ENCODE results near the gene HMCN2.

Gene HMCN2

DNA sequence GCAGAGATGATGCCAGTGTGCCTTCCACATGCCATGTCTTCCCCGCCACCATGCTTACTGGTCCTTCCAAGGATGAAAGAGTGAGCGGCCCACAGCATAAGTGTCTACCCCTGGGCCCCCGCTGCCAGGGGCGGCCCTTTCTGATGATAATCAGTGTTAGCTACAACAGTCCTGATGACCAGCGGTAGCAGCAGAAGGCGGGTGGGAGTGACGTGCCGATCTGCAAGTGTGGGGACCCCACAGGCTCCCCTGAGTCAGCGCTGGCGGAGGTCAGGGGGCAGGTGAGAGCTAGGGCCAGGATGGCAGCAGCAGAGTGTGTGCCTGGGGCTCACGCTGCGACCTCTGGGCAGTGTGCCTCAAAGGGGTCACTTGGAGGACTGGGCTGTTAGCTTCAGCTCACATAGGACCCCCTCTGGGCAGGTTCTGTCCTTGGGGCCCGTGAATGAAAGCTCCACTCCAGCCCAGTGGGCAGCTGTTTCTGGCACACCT, 80.4 kb downstream of the HMCN2 start:
- no peak for DNase-seq (ENCODE audit: low read depth in 2 of 2)

DNA sequence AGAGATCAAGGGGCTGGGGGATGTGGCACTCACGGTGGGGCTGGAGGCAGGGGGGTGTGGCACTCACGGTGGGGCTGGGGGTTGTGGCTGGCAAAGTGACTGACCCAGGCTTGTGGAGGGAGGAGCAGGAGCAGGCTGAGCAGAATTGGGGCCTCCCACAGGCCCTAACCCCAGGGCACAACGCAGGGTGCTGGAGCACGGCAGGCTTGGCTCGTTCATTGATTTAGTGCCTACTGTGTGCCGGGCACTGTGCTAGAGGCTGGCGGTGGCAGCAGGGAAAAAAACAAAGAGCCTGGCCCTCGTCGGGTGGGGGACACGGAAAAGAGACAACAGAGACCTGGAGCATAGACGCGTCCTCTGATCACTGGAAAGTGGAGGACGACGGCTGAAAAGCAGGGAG, 80.9 kb downstream of the HMCN2 start:
- DNase-seq (ENCODE audit: low read depth in 2 of 2), result no peak

DNA sequence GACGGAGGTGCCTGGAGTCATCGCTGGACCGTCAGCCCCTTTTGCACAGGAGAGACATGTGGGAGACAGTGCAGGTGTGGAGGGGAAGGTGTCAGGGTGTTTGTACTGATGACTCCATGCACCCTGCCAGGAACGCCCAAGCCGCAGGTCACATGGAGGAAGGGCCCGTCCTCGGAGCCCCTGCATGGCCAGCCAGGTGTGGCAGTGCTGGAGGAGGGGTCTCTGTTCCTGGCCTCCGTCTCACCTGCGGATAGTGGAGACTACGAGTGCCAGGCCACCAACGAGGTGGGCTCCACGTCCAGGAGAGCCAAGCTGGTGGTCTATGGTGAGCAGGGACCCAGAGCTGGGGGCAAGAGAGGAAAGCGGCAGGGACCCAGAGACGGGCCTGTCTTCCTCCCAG, 81.5 kb downstream of the HMCN2 start:
- no peak for DNase-seq (ENCODE audit: low read depth in 2 of 2)

DNA sequence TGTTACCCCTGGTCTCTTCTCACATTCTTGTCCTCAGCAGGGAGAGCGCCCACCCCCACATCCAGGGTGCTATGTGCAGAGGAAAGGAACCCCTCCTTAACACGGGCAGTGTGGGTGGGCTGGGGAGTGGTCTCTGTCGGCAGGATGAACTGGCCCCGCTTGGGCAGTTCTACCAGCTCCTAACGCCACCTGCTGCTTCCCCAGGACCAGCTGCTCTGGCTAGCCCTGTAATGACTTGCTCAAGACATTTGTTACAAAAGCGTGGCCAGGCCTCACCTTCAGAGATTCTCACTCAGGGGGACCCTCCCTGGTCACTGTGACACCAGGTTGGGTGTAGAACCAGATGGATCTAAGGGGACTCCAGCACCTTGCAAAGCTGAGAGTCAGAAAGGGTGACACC, 82.4 kb downstream of the HMCN2 start:
- DNase-seq (ENCODE audit: low read depth in 2 of 2), result no peak

DNA sequence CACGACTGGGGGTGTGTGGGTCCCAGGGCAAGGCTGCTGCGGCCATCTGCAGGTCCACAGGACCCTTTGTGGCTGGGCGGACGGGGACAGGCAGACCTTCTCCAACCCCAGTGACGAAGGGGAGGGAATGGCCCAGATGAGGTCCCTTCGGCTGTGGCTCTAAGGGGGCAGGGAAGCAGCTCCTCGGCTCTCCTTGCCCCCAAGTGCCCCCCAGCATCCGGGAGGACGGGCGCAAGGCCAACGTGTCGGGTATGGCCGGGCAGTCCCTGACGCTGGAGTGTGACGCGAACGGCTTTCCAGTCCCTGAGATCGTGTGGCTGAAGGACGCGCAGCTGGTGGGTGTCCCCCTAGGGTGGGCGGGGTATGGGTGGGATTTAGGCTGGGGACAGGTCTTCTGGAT, 82.8 kb downstream of the HMCN2 start:
- DNase-seq (ENCODE audit: low read depth in 2 of 2), result no peak

DNA sequence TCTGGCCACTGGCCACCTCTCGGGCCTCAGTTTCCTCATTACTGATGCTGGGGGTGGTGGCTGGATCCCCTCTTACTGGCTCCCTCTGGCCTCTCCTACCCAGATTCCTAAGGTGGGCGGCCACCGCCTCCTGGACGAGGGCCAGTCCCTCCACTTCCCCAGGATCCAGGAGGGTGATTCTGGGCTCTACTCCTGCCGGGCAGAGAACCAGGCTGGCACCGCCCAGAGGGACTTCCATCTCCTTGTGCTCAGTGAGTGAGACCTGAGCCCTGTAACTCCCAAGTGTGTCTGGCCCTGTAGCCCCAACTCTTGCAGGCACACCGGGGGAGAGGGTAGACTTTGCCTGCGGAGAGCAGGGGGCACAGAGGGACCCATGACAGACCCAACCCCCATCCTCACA, 83.3 kb downstream of the HMCN2 start:
- DNase-seq (ENCODE audit: low read depth in 2 of 2), result no peak

DNA sequence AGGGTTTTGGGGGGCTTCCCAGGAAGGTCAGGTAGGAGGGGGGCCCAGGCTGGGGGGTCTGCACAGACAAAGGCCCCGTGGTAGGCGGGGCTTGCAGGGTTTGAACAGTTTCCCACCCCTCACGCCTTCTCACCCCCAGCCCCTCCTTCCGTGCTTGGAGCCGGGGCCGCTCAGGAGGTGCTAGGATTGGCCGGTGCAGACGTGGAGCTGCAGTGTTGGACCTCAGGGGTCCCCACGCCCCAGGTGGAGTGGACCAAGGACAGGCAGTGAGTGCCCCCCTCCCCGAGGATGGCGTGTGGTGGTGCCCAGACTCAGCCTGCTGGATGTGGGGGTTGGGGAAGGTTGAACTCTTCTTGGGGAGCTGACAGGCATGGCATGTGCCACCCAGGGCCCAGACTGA, 83.8 kb downstream of the HMCN2 start:
- no peak for DNase-seq (ENCODE audit: low read depth in 2 of 2)

DNA sequence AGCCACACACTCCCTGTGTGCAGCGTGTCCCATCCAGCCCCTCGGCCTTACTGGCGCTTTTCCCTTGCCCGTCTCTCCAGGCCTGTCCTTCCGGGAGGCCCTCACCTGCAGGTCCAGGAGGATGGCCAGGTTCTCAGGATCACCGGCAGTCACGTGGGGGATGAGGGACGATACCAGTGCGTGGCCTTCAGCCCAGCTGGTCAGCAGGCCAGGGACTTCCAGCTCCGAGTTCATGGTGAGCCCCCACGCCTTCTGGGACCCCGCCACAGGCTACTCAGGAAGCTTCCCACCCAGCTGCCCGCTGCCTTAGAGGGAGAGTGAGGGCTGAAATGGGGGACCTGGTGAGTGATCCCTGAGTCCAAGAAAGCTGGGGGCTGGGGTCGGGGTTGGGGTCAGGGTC, 85.8 kb downstream of the HMCN2 start:
- DNase-seq (ENCODE audit: low read depth in 2 of 2), result no peak

DNA sequence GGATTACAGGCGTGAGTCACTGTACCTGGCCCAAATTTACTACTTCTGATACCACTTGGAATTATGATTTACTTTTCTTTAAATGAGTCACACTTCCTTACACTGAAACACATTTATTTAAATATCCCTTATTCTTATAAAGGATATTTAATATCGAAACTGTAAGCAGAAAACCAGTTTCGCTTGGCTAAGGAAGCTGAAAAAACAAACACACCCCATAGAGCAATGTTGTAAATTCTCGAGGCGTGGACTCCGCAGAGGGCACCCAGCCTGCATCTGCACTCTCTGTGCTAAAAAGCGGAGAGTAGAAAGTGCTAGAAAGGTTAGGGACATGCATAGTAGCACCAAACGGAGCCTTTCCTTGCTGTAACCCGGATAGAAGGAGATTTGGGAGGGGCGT, 86.5 kb downstream of the HMCN2 start:
- DNase-seq (ENCODE audit: low read depth in 2 of 2), result no peak

DNA sequence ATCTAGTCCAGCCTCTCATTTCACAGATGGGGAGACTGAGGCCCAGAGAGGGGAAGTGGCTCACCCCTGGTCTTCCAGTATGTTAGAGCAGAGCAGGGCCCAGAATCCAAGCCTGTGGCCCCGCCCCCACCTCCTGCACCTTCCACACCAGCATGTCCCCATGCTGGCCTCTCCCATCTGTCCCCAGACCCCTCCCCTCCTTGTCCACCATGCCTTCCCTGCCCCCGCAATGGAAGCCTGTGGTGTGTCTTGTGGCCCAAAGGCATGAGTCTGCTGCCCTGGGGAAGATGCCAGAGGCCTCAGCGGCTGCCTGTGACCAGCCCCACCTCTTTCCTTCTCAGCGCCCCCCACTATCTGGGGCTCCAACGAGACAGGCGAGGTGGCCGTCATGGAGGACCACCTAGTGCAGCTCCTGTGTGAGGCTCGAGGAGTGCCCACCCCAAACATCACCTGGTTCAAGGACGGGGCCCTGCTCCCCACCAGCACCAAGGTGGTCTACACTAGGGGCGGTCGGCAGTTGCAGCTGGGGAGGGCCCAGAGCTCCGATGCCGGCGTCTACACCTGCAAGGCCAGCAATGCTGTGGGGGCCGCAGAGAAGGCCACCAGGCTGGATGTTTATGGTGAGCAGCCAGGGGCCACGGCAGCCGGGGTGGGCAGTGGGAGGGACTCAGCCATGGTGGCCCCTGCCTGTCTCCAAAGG, 87.2 kb downstream of the HMCN2 start:
- DNase-seq (ENCODE audit: low read depth in 2 of 2), result no peak

DNA sequence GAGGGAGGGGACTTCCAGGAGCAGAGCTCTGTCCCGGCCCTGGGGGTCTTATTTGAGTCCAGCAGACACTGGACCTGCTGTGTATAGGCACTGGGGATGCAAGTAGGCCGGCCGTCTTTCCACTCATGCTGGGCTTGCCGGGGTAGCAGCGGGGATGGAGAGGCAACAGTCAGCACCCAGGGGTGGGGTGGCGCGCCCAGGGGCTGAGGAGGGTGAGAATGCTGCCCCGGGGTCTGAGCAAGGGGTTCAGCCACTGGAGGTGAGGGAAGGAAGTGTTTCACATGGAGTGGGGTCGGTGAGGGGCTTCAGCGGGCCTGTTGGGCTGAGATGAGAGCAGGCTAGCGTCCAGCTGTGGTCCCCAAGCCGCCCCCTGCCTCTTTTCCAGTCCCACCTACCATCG, 88.8 kb downstream of the HMCN2 start:
- no peak for DNase-seq (ENCODE audit: low read depth in 2 of 2)

DNA sequence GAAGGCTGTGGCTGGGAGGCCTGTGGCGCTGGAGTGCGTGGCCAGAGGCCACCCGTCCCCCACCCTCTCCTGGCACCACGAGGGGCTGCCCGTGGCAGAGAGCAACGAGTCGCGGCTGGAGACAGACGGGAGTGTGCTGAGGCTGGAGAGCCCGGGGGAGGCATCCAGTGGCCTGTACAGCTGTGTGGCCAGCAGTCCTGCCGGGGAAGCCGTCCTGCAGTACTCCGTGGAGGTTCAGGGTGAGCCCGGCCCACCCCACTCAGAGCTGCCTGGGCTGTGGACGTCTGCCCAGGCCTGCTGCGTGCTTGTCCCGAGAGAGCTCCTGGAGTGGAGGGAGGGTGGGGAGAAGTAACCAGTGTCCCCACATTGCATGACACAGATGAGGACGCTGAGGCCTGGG, 89.2 kb downstream of the HMCN2 start:
- no peak for DNase-seq (ENCODE audit: low read depth in 2 of 2)

DNA sequence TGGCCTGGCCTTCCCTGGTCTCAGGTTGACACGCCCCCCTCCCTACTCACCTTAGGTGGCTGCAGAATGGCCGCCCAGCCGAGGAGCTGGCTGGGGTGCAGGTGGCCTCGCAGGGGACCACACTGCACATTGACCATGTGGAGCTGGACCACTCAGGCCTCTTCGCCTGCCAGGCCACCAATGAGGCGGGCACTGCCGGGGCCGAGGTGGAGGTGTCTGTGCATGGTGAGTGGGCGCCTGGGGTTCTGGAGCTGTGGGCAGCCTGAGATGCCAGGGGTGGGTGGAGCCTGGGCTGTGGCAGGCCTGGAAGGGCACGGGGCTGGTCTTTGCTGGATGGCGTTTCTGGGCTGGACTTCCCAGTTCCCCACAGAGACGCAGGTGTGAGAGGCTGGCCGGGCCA, 90.5 kb downstream of the HMCN2 start:
- no peak for DNase-seq (ENCODE audit: low read depth in 2 of 2)

DNA sequence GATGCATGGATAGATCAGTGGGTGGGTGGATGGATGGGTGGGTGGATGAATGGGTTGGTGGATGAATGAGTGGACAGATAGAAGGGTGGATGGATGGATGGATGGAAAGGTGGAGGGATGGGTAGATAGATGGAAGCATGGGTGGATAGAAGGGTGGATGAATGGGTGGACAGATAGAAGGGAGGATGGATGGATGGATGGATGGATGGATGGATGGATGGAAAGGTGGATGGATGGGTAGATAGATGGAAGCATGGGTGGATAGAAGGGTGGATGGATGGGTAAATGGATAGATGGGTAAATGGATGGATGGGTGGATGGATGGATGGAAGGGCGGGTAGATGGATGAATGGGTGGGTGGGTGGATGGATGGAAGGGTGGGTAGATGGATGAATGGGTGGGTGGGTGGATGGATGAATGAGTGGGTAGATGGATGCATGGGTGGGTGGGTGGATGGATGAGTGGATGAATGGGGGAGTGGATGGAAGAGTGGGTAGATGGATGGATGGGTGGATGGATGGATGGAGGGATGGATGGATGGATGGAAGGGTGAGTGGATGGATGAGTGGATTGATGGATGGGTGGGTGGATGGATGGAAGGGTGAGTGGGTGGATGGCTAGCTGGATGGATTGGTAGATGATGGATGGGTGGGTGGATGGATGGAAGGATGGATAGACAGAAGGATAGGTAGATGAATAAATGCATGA, 91.5 kb downstream of the HMCN2 start:
- no peak for DNase-seq (ENCODE audit: low read depth in 2 of 2)

DNA sequence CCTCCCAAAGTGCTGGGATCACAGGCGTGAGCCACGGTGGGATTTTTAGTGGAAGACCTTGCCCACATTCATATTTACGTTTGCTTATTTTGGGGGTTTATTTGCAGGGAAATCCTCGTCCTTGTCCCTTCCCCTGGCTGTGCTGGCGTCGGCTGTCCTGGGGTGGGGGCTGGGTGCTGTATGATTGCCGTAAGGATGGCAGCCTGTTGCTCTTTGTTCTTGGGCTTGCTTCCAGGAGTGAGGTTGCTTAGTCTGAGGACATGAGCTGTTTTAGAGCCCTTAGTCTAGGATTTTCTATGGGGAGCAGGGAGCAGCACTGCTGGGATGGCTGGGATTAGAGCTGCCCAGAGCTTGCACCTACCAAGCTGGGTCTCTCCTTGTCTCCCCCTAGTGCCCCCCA, 93.4 kb downstream of the HMCN2 start:
- no peak for DNase-seq (ENCODE audit: low read depth in 2 of 2)

DNA sequence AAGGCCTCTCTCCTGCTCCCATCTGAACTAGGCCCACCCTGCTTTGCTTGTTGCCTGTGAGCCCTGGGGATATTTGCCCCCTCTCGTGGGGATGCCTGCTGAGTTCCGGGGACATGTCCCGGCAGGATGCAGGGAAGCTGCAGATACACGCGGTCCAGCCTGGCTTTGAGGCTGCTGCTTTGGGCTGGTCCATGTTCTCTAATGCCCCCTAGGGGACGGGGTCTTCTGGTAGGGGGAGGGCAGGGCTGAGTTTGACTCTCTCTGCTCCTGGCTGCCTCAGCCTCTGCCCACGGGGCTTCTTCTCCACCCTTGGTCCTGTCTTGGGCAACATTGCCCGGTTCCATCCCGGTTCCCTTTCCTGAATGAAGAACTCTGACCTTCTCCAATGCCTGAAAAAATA, 94.3 kb downstream of the HMCN2 start:
- DNase-seq (ENCODE audit: low read depth in 2 of 2), result no peak

DNA sequence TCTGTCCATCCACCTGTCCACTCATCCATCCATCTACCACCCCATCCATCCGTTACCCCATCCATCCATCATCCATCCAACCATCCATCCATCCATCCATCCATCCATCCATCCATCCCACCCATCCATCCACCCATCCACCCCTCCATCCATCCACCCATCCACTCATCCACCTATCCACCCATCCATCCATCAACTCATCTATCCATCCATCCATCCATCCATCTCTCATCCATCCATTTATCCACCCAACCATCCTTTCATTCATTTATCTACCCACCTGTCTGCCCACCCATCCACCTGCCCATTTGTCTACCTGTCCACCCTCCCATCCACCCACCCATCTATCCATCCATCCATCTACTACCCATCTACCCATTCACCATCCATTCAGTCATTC, 95.1 kb downstream of the HMCN2 start:
- no peak for DNase-seq (ENCODE audit: low read depth in 2 of 2)

DNA sequence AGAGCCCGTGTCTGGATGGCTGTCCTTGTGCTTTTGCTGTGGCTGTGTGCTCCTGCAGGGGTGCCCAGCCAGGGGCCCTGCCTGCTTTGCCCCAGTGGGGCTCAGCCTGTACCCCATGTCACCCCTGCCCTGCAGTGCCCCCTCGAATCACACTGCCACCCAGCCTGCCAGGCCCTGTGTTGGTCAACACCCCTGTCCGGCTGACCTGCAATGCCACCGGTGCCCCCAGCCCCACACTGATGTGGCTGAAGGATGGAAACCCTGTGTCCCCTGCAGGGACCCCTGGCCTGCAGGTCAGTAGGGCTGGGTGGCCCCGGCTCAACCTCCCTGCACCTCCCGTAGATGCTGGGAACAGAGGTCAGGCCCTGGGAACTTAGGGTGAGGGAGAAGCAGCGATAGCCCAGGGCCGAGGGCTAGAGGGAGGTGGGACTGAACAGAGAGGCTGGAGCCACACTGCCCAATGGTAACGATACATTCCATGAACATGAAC, 96.4 kb downstream of the HMCN2 start:
- DNase-seq (ENCODE audit: low read depth in 2 of 2), result no peak

DNA sequence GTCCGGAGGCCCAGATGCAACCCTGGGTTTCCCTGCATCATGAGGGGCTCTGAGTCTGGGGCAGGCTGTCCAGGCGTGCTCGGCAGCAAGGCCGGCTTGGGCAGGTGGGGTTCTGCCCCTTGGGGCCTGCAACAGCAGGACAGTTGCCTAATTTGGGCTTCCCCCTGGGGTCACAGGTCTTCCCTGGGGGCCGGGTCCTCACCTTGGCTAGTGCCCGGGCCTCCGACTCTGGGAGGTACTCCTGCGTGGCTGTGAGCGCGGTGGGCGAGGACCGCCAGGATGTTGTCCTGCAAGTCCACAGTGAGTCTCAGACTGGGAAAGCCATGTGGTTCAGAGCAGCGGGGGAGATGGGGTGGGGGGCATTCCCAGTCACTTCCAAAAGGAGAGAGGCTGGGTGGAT, 97.1 kb downstream of the HMCN2 start:
- no peak for DNase-seq (ENCODE audit: low read depth in 2 of 2)

DNA sequence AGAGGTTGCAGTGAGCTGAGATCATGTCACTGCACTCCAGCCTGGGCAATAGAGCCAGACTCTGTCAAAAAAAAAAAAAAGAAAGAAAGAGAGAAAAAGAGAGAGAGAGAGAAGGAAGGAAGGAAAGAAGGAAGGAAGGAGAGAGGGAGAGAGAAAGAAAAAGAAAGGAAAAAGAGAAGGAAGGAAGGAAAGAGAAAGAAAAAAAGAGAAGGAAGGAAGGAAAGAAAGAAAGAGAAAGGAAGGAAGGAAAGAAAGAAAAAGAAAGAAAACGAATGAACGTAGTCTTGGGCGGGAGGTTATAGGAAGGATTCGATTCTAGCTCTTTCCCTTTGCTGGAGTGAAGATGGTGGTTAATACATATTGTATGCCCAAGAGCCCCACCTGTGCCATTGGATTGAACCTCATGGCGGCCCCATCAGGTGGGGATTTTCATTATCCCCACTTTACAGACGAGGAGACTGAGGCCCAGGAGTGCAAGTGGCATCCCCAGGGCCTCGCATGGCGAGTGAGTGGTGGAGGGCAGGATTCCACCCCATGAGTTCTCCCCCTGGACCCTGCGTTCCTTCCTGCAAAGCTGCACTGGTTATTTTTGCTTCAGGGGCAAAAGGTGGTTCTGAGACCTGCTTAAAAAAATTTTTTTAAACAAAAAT, 98.3 kb downstream of the HMCN2 start:
- no peak for DNase-seq (ENCODE audit: low read depth in 2 of 2)

DNA sequence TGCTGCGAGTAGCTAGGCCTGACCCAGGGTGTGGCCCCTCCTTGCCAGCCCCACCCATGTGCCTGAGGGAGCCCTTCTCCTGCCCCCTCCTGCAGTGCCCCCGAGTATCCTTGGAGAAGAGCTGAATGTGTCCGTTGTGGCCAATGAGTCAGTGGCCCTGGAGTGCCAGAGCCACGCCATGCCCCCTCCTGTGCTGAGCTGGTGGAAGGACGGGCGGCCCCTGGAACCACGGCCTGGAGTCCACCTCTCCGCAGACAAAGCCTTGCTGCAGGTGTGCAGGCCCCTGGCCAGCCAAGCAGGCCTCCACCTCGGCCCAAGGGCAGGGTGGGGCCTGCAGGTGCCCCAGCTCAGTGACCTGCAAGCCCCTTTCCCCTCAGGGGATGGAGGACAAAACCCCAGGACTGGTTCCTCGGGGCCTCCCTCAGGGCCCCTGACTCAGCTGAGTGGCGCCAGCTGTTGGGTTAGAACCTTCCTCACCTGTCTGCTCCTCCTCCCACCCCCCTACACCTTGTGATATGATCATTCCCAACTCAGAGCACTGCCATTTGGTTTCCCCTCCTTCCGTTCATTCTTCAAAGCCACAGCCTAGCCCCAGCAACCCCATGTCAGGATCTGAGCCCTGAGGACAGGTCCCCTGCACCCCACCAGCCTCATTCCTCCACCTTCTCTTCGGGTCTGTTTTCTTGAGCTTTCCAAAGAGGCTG, 99.2 kb downstream of the HMCN2 start:
- DNase-seq (ENCODE audit: low read depth in 2 of 2), result no peak

DNA sequence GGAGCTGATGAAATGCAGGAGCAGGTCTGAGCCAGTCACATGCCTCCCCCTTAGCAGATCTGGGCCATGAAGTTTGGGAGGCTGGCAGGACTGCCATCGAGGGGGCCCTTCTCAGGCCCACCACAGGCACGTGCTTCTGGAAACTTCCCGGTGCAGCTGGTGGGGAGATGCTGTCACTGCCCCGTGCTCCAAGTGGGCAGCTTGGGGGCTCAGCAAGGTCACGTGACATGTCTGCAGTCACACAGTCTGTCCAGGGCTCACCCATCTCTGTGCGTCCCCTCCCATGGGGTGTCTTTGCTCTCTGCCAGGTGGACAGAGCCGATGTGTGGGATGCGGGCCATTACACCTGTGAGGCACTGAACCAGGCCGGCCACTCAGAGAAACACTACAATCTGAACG, 99.8 kb downstream of the HMCN2 start:
- no peak for DNase-seq (ENCODE audit: low read depth in 2 of 2)

Data from stimulated activated CD8-positive, alpha-beta memory T cell treated with anti-CD3 and anti-CD28 coated beads, Interleukin-2, amount 100 ng/mL, for 48 hours (primary cell).